Skin of body (tissue), 2 donors: ENCODE results near the gene NR3C1. TPM values are rescaled to one million over a fixed set of nuclear protein-coding genes. Genes with fewer than 3 reads are reported as not detected.

Source experiments
- DNase-seq: peaks from one replicate; lab custom pipeline; 2025; lab: John Stamatoyannopoulos, UW
- total RNA-seq: library from RNA; depleted of rRNA; stranded (reverse); fragments of >200 nt; gene quantifications from one replicate; pipeline ENCODE4 v1.2.3, GENCODE V29; 2014

The NR3C1 gene
- total RNA-seq, 1 donor from 2014 or later = 85.2 TPM

GRCh38 chr5:143426437-143426991, 23.0 kb upstream of the NR3C1 start:
- DNase-seq = no peak

GRCh38 chr5:143425835-143426234, 22.3 kb upstream of the NR3C1 start:
- DNase-seq = no peak

- DNase-seq = no peak
Measured at GRCh38 chr5:143418140-143418866, 14.8 kb upstream of the NR3C1 start.

DNA sequence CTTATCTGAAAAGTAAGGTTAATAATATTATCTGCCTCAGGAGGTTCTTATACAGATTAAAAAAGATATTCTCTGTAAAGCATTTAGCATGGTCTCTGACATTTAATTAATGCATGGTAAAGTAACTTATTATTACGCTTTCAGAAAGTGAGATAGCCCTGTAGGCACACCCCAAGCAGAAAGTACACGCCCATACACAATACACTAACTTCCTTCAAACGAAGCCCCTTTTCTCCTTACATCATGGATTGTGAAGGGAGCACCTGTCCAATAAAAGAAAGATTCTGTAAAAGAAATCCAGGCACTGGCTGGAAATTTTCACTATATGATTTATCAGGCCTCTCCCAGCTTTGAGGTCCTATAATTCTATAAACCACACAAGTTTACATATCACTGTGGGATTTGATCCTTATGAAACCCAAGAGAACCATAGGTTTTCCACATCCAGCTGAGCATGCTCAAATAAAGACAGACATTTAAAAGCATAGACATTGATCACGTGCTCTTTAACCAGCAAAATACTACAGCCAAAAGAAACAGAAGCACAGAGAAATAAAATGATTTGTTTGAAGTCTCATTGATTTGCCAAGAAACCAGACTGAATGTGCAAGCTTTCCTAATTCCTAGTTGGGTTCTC, 14.1 kb upstream of the NR3C1 start:
- DNase-seq = no peak

- DNase-seq = no peak
Measured at GRCh38 chr5:143416411-143416810, 12.9 kb upstream of the NR3C1 start.

GRCh38 chr5:143413958-143414669, 10.6 kb upstream of the NR3C1 start:
- no peak for DNase-seq

DNA sequence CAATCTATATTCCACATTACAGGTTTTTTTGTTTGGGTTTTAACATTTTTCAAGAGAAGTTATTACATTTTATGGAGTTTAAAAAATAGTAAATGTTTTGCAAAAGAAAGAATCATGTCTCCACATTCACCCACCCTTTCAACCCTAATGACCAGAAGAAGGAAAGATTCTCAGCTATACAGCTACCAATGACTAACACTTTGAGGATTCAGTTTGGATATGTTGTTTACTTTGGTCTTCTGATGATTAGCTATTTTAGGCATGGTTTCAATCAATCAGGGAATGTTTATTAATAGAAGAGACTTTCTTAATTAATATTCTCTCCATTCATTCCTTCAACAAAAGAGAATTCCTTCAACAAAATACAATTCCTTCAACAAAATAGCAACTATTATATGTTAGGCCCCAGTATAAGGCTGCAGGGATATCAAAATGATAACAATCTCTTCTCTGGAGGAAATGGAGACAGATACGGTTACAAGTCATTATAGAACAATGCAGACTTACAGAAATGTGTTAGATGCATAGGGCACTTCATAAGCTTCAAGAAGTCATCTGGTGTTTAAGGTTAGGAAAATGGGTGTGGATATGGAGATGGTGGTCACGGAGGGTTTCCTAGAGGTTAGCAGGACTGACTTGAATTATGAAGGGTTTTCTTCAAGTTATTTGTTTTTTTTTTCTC, 9.3 kb upstream of the NR3C1 start:
- no peak for DNase-seq

DNA sequence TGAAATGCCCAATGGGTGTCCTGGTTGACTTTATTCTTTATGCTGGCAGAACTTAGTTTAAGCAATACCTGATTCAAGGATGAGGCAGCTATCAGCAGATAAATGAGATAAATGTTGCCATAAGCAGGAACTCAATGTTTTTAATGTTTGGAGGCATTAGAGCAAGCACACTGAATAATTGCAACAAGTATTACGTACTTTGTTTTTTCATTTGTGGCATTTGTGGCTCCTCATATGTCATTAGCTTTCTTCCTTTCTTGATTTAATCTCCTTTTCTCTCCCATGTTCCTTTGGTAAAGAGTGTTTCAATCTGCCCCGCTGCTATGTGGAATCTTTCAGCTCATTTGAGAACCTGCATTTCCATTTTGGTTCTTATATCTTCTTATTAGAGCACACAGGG, 6.4 kb upstream of the NR3C1 start:
- no peak for DNase-seq

GRCh38 chr5:143406408-143406807, 2.9 kb upstream of the NR3C1 start:
- no peak for DNase-seq

DNA sequence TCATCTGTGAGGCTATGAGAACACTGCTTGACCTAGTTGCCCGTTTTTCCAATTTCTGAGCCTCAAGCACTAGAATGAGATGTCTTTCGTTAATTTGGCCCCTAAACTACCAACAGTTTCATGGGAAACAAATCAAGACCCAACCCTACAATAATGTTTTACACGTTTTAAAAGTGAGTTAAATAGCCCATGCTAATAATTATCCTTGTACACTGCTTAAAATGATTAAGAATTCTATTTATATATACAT, 2.3 kb upstream of the NR3C1 start:
- DNase-seq = no peak

GRCh38 chr5:143405063-143405848, 1.8 kb upstream of the NR3C1 start:
- DNase-seq = peak; percentile 83

DNA sequence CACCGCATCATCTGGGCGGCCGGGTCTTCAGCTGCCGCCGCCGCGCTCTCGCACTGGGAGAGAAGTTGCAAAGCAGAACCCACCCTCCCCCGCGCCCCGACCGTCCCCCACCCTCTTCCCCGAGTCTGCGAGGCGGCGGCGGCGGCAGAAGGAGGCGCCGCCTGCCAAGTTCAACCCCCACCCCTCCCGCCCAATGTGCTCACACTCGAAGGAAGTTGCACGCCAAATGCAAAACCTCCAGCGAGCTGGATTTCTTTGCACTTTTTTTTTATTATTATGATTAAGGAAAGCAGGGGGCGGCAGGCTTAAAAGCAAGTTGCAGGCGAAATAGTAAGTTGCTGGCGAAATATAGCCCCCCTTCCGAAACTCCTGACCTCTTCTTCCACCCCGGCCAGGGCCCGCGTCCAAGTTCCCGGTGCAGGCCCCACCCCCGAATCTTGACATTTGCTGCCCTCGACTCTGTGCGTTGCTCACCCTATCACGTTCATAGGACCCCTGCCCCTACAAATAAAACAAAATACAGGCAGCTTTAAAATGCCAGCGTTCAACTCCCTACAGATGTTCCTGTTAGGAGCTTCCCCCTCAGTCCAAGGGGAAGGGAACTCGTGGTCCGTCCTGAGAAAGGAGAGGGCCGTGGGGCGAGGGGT, 1.1 kb upstream of the NR3C1 start:
- peak; percentile 93 for DNase-seq

GRCh38 chr5:143403334-143403592, 223 bp downstream of the NR3C1 start:
- DNase-seq = peak; percentile 66

DNA sequence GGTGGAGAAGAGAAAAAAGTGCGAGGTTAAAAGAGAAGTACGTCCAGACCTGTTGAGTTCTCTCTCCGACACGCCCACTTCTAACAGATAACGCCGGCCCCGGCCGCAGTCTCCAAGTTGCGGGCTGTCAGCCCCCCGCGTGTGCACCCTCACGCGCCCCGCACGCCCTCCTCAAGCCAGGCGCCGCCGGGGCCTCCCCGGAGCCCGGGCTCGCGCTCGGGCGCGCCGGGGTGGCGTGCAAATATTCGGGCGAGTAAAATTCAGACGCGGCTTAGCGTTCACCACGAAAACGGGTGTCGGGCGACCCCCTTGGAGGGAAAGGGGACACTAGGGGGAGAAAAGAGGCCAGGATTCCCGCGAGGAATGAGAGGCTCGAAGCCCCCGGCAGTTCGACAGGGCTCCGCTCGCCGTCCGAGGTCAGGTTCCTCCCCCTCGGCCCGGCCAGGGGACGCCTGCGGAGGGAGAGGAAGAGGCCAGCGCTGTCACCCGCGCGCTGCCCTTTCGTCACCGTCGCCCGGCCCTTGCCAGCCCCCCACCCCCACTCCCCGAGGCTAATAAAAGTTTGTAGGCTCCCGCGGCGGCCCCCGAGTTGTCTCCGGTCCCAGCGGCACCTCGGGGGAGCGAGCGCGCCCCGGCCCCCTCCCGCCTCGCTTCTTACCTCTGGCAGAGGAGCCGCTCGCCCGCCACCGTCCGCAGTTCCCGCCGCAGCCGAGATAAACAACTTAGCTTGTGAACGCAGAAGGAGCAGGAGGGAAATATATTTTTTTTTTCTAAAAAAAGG, 743 bp downstream of the NR3C1 start:
- DNase-seq = no peak

DNA sequence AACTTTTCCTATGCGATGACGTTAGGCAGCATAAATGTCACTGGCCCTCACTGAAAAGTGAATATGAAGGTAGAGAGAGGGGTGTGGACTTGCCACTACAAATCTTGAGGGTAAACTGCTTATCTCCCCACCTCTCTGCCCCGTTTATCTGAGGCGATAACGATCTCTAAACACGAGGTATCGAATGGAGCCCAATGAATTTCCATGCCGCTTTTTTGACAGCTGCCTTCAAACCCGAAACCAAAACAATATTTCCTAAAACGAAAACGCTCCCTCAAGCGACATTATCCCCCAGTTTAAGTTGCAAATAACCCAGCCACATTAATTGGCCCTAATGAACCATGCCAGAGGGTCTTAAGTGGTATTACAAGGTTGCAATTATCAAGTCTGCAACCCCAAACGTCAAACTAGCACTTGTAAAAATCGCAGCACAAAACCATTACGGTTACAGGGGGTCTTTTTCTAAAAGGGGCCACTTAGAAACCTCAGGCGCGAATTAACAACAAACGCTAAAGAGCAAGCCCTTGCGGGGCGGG, 1.4 kb downstream of the NR3C1 start:
- no peak for DNase-seq

GRCh38 chr5:143401227-143402016, 2.1 kb downstream of the NR3C1 start:
- peak; percentile 10 for DNase-seq

DNA sequence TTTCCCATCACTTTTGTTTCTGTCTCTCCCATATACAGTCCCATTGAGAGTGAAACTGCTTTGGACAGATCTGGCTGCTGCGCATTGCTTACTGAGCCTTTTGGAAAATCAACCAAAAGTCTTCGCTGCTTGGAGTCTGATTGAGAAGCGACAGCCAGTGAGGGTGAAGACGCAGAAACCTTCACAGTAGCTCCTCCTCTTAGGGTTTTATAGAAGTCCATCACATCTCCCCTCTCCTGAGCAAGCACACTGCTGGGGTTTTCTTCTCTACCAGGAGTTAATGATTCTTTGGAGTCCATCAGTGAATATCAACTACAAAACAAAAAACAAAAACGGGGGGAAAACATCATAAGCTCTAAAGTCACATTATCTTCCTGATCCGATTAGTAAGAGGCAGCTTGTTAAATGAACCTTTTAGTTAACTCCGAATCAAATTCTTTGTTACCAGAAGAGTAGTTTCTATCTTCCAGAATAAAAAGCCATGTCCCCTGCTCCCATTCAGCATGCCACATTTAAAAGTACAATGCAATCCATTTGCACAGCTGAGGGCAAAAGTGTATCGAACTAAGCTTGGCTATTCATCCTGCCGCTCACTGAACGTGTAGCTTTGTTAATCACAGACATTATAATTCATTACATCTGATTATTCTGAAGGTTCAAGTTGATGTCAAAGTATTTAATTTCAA, 2.8 kb downstream of the NR3C1 start:
- DNase-seq = peak; percentile 10
